BLaER1 treated with 17β-estradiol and CSF1 and Interleukin-3, amounts not matched to agents 10 nM and 100 nM (cell line): Measurements from ENCODE around the gene MTIF3.
A peak's percentile ranks its signal among the peaks of the same experiment; 100 is the strongest.

Source experiments
- H3K27ac ChIP-seq, 11 experiments: shearing (Covaris generic); formaldehyde crosslinking; 2 replicates each; pipeline ENCODE4 v1.8.1; 2022
- H3K27me3 ChIP-seq, 11 experiments: shearing (Covaris generic); formaldehyde crosslinking; 2 replicates each; pipeline ENCODE4 v1.8.1; 2022
- H3K36me3 ChIP-seq, 11 experiments: shearing (Covaris generic); formaldehyde crosslinking; 2 replicates each; pipeline ENCODE4 v1.8.1; 2022
- H3K4me1 ChIP-seq, 10 experiments: shearing (Covaris generic); formaldehyde crosslinking; 2 replicates each; pipeline ENCODE4 v1.8.1; 2022
- H3K4me2 ChIP-seq, 11 experiments: shearing (Covaris generic); formaldehyde crosslinking; 2 replicates each; pipeline ENCODE4 v1.8.1; 2022
- H3K4me3 ChIP-seq, 10 experiments: shearing (Covaris generic); formaldehyde crosslinking; 2 replicates each; pipeline ENCODE4 v1.8.1; 2022
- H3K9ac ChIP-seq, 11 experiments: shearing (Covaris generic); formaldehyde crosslinking; 2 replicates each; pipeline ENCODE4 v1.8.1; 2022
- H3K9me3 ChIP-seq, 11 experiments: shearing (Covaris generic); formaldehyde crosslinking; replicated peaks in 1 of 11; 2 replicates each; pipeline ENCODE4 v1.8.1; 2022
- H4K20me1 ChIP-seq, 11 experiments: shearing (Covaris generic); formaldehyde crosslinking; 2 replicates each; pipeline ENCODE4 v1.8.1; 2022
- Cebpa-rat ChIP-seq, 11 experiments: shearing (Covaris generic); IDR thresholded peaks; 2 replicates each; pipeline ENCODE4 v1.8.1; 2022

MTIF3 gene

DNA sequence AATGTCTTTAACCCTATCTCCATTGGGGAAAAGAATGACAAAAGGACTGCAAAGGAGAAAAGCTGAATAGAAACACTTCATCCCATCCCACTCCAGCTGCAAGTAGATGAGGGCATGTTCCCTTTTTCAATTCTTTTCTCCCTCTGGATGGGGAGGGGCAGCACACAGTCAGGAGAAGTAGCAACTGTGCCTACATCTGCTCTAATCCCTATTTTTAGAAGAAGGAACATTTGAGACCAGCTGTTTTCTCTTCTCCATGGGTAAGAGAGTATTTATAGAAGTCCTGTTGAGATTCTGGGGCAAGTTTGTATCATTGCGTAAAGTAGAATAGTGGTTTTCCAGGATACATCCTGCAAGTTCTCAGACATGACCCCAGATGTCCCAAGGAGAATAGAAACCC, 35.2 kb downstream of the MTIF3 start:
- Histone ChIP-seq H3K4me3 (no peak overlapping the region), H3K27me3 (no peaks in the 10 kb centered on the region), H3K9me3 (peaks cover 0 to 6% (median 0%) of the 10 kb centered on the region in 11 experiments; a peak in 4 of 22 replicates), H3K9ac (no peak overlapping the region), H3K27ac (peak overlapping the region in 6 of 11 experiments; percentile 21 to 54 (median 44); a peak in 11 of 22 replicates), H3K4me2 (peak overlapping the region; percentile 0 to 87 (median 55); a peak in 20 of 22 replicates), H3K36me3 (no peaks in the 10 kb centered on the region), H4K20me1 (no peaks in the 10 kb centered on the region), H3K4me1 (peaks cover 8 to 34% (median 19%) of the 10 kb centered on the region in 10 experiments; a peak in 18 of 20 replicates)
- no peak for TF ChIP-seq Cebpa-rat (IDR thresholded peaks at IDR 0.05)

DNA sequence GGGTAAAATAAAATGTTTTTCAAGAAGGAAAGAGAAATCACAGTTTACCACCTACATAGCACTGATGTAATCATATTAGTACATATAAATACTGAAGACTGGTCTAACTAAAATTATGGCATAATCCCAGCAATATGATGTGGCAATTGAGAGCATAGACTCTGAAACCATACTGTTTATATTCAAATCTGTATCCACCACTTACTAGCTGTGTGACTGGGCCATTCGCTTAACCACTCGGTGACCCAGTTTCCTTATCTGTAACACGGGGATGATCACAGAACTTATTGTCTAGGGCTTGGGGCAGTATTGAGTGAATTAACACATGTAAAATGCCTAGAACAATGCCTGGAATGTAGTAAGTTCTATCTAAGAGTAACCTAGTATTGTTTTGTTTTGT, 39.0 kb downstream of the MTIF3 start:
- H3K9me3 ChIP-seq, result peaks cover 0 to 15% (median 5%) of the 10 kb centered on the region in 11 experiments; a peak in 8 of 22 replicates
- no peak overlapping the region for H3K4me3 ChIP-seq
- H3K36me3 ChIP-seq, result no peaks in the 10 kb centered on the region
- TF ChIP-seq Cebpa-rat (IDR thresholded peaks at IDR 0.05), result no peak
- no peaks in the 10 kb centered on the region for H4K20me1 ChIP-seq
- no peak overlapping the region for H3K9ac ChIP-seq
- no peak overlapping the region for H3K4me2 ChIP-seq
- no peaks in the 10 kb centered on the region for H3K27me3 ChIP-seq
- no peak overlapping the region for H3K27ac ChIP-seq
- peaks cover 8 to 22% (median 19%) of the 10 kb centered on the region in 10 experiments; a peak in 18 of 20 replicates for H3K4me1 ChIP-seq

DNA sequence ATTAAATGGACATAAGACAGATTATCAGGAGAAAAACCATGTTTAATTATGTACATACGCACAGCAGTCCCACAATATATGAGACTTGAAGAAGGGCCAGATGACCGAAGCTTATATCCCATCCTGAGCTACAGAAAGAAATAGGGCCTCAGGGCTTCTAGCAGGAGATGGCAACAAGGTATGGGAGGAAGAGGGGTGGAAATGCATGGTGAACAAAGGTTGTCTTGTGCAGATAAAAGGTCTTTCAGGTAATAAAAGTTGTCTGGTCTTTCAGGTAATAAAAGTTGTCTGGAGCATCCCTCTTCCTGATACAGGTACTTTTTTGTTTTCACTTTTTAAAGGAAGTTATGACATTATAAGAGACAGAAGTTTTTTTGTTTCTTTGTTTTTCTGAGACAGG, 41.4 kb downstream of the MTIF3 start:
- no peak for TF ChIP-seq Cebpa-rat (IDR thresholded peaks at IDR 0.05)
- no peak overlapping the region for H3K4me3 ChIP-seq
- no peak overlapping the region for H3K9ac ChIP-seq
- no peaks in the 10 kb centered on the region for H3K27me3 ChIP-seq
- H3K4me1 ChIP-seq, result peaks cover 0 to 3% (median 0%) of the 10 kb centered on the region in 10 experiments; a peak in 2 of 20 replicates
- H4K20me1 ChIP-seq, result no peaks in the 10 kb centered on the region
- H3K27ac ChIP-seq, result no peak overlapping the region
- H3K4me2 ChIP-seq, result no peak overlapping the region
- peaks cover 0 to 15% (median 5%) of the 10 kb centered on the region in 11 experiments; a peak in 8 of 22 replicates for H3K9me3 ChIP-seq
- no peaks in the 10 kb centered on the region for H3K36me3 ChIP-seq

DNA sequence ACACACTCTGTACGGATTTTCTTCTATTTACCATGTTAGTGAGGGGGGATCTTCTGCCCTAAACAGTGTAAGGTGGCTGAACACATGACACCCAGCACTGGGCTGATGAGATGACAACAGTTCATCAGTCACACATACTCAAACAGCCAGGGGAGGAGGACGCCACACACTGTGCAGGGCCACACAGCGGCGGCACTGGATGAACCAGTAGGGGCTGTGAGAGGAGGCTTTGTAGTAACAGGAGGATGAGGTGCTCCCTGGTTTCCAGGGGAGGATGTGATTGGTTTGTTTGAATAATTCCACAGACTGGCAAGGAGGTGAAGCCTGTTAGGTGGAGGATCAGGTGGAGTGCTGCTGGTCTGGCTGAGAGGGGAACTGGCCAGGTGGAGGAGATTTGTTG, 42.3 kb downstream of the MTIF3 start:
- H3K4me2 ChIP-seq, result no peak overlapping the region
- H4K20me1 ChIP-seq, result no peaks in the 10 kb centered on the region
- no peaks in the 10 kb centered on the region for H3K27me3 ChIP-seq

DNA sequence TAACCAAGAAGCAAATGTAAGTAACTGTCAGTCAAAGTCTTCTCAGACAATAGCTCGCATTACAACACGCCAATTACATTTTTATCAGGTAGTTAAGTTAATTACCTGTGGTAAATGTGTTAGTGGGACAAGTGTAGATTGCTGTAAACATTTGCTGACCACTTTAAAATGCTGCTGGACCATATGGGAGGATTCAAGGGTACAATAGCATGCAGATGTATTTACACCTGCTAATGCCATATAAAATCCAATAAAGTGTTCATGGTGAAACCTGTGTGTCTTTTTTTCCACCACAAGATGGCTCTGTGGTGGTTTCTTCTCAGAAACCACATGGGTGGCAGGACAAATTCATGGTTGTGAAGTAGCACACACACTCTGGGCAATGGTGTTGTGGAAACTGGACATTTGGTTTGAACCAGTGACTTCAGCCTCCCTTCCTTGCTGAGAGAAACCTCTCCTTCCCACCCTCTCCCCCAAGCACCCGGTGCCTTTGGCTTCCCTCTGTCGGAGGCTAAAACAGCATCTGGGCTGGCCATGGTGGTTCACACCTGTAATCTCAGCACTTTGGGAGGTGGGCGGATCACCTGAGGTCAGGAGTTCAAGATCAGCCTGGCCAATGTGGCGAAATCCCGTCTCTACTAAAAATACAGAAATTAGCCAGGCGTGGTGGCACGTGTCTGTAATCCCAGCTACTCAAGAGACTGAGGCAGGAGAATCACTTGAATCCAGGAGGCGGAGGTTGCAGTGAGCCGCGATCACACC, 44.0 kb downstream of the MTIF3 start:
- no peaks in the 10 kb centered on the region for H3K36me3 ChIP-seq
- TF ChIP-seq Cebpa-rat (IDR thresholded peaks at IDR 0.05), result no peak
- peak overlapping the region in 1 of 11 experiments; percentile 22; a peak in 1 of 22 replicates for H3K4me2 ChIP-seq

More for the DNA sequence above, 42.3 kb downstream of the MTIF3 start:
- Histone ChIP-seq H3K27ac (no peak overlapping the region), H3K36me3 (no peaks in the 10 kb centered on the region), H3K9me3 (peaks cover 0 to 15% (median 5%) of the 10 kb centered on the region in 11 experiments; a peak in 8 of 22 replicates), H3K9ac (no peak overlapping the region), H3K4me1 (peaks cover 0 to 3% (median 0%) of the 10 kb centered on the region in 10 experiments; a peak in 1 of 20 replicates), H3K4me3 (no peak overlapping the region)
- no peak for TF ChIP-seq Cebpa-rat (IDR thresholded peaks at IDR 0.05)

DNA sequence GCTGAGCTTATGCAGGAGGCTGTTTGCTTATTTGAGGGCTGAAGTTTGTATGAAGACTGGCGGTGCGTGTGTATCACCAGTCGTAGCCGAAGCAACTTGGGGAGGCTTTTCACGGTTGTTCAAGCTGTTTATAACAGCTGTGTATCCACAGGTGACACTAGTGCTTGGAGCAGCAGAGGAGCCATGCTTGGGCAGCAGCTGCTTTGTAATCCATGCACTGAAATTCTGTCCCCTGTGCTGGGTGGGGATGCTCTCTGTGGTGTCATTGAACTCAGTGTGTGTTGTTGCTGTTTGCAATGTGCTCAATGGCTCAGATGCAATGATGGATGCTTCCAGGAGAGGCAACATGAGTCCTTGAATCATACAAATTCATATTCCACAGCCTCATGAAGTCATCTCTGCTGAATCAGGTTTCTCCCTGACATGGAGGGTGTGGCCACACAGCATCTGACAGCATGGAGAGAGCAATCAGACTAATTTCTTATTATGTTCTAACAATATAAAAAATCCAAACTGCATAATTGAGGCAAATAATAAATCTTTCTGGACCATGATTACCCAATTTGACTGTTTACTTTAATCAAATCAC, 44.7 kb downstream of the MTIF3 start:
- no peak overlapping the region for H3K4me3 ChIP-seq
- H3K27me3 ChIP-seq, result no peaks in the 10 kb centered on the region

More for the DNA sequence above, 44.0 kb downstream of the MTIF3 start:
- no peak overlapping the region for H3K4me3 ChIP-seq
- H3K9ac ChIP-seq, result no peak overlapping the region
- no peaks in the 10 kb centered on the region for H4K20me1 ChIP-seq
- H3K9me3 ChIP-seq, result peaks cover 0 to 15% (median 5%) of the 10 kb centered on the region in 11 experiments; a peak in 8 of 22 replicates
- no peak overlapping the region for H3K27ac ChIP-seq
- H3K27me3 ChIP-seq, result no peaks in the 10 kb centered on the region
- peaks cover under 1 to 5% (median 3%) of the 10 kb centered on the region in 10 experiments; a peak in 14 of 20 replicates for H3K4me1 ChIP-seq

DNA sequence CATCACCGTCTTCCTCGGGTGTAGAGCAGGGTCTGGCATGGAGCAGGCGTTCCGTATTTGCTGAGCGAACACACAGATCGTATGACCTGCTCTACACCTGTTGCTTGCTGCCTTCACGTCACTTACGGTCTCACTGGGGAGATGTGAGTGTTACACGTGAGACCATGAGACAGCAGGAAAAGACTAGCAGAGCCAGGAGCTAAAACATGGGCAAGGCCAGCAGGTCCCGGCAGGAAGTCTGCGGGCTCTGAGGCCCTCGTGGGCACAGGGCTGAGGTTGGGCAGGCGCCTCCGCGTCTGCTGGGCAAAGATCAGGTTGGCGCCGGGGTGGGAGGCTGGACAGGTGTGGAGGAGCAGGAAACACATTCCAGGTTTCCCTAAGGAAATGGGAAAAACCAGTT, 45.7 kb downstream of the MTIF3 start:
- no peaks in the 10 kb centered on the region for H3K36me3 ChIP-seq
- peaks cover 0 to 15% (median 6%) of the 10 kb centered on the region in 11 experiments; a peak in 11 of 22 replicates for H3K9me3 ChIP-seq
- no peak for TF ChIP-seq Cebpa-rat (IDR thresholded peaks at IDR 0.05)
- no peak overlapping the region for H3K4me2 ChIP-seq
- no peaks in the 10 kb centered on the region for H4K20me1 ChIP-seq
- H3K27me3 ChIP-seq, result no peaks in the 10 kb centered on the region
- no peak overlapping the region for H3K9ac ChIP-seq
- peaks cover 4 to 14% (median 9%) of the 10 kb centered on the region in 10 experiments; a peak in 16 of 20 replicates for H3K4me1 ChIP-seq
- no peak overlapping the region for H3K4me3 ChIP-seq
- no peak overlapping the region for H3K27ac ChIP-seq

More for the DNA sequence above, 44.7 kb downstream of the MTIF3 start:
- Histone ChIP-seq H3K4me1 (peaks cover 4 to 12% (median 9%) of the 10 kb centered on the region in 10 experiments; a peak in 16 of 20 replicates), H4K20me1 (no peaks in the 10 kb centered on the region), H3K27ac (no peak overlapping the region), H3K4me2 (no peak overlapping the region), H3K9ac (no peak overlapping the region), H3K9me3 (peaks cover 0 to 17% (median 5%) of the 10 kb centered on the region in 11 experiments; a peak in 11 of 22 replicates), H3K36me3 (no peaks in the 10 kb centered on the region)
- TF ChIP-seq Cebpa-rat (IDR thresholded peaks at IDR 0.05), result no peak

DNA sequence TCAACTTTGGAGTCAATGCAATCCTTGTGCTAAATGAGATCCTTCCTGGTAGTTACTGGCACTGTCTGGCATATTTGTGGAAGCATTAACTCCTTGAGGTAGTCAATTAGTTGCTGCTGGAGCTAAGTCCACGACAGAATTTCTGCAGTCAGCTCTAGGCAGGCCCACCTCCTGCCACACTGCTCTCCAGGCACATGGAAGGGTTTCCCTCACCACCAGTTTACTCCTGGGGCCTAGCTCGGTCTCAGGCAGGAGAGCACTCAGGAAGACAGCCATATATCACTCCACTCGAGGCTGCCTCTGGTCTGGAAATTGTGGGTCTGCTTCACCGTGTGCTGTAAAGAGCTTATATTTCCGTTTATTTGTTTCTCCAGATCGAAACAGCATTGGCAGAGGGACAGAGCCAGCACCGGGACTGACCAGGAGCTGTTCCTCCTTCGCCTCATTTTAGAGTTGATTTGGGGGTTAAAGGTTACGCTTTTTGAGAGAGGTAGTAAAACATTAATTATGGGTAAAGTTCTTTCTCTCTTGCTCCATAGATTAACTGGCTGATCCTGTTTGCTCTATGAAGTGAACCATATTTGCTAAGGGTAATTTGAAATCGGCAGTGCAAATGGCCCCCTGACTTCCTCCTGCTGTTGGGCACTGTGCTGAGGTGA, 46.5 kb downstream of the MTIF3 start:
- Histone ChIP-seq H3K4me3 (no peak overlapping the region), H3K27me3 (no peaks in the 10 kb centered on the region), H3K9me3 (peaks cover 0 to 10% (median 6%) of the 10 kb centered on the region in 11 experiments; a peak in 6 of 22 replicates), H3K4me1 (peaks cover 6 to 21% (median 11%) of the 10 kb centered on the region in 10 experiments; a peak in 16 of 20 replicates), H3K9ac (no peak overlapping the region), H4K20me1 (no peaks in the 10 kb centered on the region), H3K27ac (no peak overlapping the region), H3K36me3 (no peaks in the 10 kb centered on the region), H3K4me2 (no peak overlapping the region)
- TF ChIP-seq Cebpa-rat (IDR thresholded peaks at IDR 0.05), result no peak
